ENCODE results near the gene MANF.
A peak's percentile ranks its signal among the peaks of the same experiment; 100 is the strongest.
"Not testable (repeated sequence)": the region's sequence is repeated elsewhere in the genome, so short reads cannot be mapped to it uniquely, and the experiment has no call there.

Gene MANF

GRCh38 chr3:51384726-51385473 is at the start of gene MANF:
MANF (plus strand) TSS chr3:51385291; CDS start chr3:51385343, 52 bp downstream.
- peak; percentile 95 for DNase-seq

- no peak for DNase-seq
These were observed 48.8 kb upstream of the MANF start for GRCh38 chr3:51336261-51336660.

GRCh38 chr3:51337666-51338065 is 47.4 kb upstream of the MANF start:
- DNase-seq = no peak

- DNase-seq = no peak
These were observed 46.5 kb upstream of the MANF start for GRCh38 chr3:51338632-51339031.

- DNase-seq = no peak
These were observed 44.9 kb upstream of the MANF start for GRCh38 chr3:51340013-51340829.

- DNase-seq = no peak
These were observed 44.0 kb upstream of the MANF start for GRCh38 chr3:51340989-51341636.

GRCh38 chr3:51343918-51344687 is 41.0 kb upstream of the MANF start:
- no peak for DNase-seq

- no peak for DNase-seq
These were observed 34.3 kb upstream of the MANF start for GRCh38 chr3:51350751-51351150.

- DNase-seq = no peak
These were observed 32.0 kb upstream of the MANF start for GRCh38 chr3:51353131-51353530.

- DNase-seq = no peak
These were observed 31.4 kb upstream of the MANF start for GRCh38 chr3:51353691-51354090.

- DNase-seq = no peak
These were observed 30.9 kb upstream of the MANF start for GRCh38 chr3:51354172-51354571.

GRCh38 chr3:51354731-51355615 is 30.1 kb upstream of the MANF start:
- DNase-seq = no peak

- DNase-seq = no peak
These were observed 29.1 kb upstream of the MANF start for GRCh38 chr3:51355891-51356578.

- no peak for DNase-seq
These were observed 27.2 kb upstream of the MANF start for GRCh38 chr3:51357856-51358255.

GRCh38 chr3:51358981-51359380 is 26.1 kb upstream of the MANF start:
- DNase-seq = no peak

- no peak for DNase-seq
These were observed 24.3 kb upstream of the MANF start for GRCh38 chr3:51360806-51361205.

- DNase-seq = no peak
These were observed 23.3 kb upstream of the MANF start for GRCh38 chr3:51361746-51362145.

GRCh38 chr3:51362476-51362875 is 22.6 kb upstream of the MANF start:
- DNase-seq = no peak

GRCh38 chr3:51368276-51368675 is 16.8 kb upstream of the MANF start:
- not testable (repeated sequence) for DNase-seq

GRCh38 chr3:51371943-51372557 is 13.0 kb upstream of the MANF start:
- DNase-seq = peak; percentile 60
